ENCODE data around the gene IL17D.
"Not testable (repeated sequence)": the region's sequence is repeated elsewhere in the genome, so short reads cannot be mapped to it uniquely, and the experiment has no call there.

IL17D gene

GRCh38 chr13:20721058-20721453 is 17.6 kb downstream of the IL17D start:
- DNase-seq = no peak

GRCh38 chr13:20721454-20722357 is 18.2 kb downstream of the IL17D start:
- DNase-seq = peak; percentile 21

DNA sequence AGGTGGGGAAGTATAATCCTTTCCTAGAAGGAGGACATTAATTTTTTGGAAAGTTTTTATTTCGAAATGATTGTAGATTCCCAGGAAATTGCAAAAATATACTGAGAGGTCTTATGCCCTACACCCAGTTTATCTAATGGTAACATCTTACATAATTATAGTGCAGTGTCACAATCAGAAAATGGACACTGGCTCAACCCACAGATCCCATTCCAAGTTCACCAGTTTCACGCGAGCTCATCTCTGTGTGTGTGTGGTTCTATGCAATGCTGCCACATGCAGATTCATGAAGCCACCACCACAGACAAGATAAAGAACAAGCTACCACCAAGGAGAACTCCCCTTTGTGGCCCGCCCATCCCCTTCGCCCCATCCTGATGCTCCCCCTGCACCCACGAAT is 24.4 kb downstream of the IL17D start:
- DNase-seq = no peak

- no peak for DNase-seq
These were observed 25.2 kb downstream of the IL17D start for GRCh38 chr13:20728579-20729311.

DNA sequence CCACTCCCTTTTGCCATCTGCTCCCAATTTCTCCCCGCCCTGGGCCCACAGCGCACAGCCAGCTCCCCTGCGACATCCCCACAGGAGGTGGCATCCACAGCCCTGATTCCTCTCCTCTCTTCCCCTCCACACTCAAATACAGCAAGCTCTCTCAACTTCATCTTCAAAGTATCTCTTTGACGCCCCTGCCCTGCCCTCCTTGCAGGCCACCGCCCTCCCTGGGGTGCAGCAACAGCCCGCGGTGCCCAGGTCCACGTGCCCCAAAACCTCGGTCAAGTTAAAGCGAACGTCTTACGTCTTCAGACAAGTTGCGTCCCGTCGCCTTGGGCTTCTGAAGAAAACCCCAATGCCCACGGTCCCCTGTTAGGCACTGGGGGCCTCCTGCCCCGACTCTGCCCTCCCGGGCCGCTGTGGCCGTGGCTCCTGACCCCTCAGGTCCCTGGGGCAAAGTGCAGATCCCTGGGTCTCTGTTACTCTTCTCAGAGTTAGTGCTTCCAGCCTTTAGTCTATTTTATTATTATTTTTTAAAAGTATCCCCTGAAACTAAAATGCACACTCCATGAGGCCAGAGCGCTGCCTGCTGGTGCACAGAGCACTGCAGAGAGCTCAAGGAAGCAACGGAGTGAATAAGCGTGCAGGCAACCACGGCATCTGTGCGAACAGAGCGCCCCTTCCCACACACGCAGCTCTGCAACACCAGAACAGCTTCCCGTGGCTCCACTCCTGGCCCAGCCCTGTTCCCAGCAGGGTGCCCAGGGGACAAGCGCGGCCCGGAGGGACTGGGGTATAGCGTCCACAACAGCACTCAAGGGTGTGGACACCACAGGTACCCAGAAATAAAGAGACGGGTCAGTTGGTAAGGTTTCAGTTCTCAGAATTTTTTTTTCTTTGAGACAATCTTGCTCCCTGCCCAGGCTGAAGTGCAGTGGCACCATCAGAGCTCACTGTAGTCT is 26.4 kb downstream of the IL17D start:
- DNase-seq = no peak

DNA sequence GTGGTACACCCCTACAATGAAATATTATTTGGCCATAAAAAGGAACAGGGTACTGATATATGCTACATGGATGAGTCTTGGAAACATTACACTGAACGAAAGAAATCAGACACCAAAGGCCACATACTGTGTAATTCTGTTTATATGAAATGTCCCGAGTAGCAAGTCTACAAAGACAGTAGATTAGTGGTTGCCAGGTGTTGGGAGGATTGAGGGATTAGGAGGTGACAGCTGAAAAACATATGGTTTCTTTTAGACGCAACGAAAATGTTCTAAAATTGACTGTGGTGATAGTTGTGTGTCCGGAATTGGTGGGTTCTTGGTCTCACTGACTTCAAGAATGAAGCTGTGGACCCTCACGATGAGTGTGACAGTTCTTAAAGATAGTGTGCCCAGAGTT is 35.1 kb downstream of the IL17D start:
- no peak for DNase-seq

DNA sequence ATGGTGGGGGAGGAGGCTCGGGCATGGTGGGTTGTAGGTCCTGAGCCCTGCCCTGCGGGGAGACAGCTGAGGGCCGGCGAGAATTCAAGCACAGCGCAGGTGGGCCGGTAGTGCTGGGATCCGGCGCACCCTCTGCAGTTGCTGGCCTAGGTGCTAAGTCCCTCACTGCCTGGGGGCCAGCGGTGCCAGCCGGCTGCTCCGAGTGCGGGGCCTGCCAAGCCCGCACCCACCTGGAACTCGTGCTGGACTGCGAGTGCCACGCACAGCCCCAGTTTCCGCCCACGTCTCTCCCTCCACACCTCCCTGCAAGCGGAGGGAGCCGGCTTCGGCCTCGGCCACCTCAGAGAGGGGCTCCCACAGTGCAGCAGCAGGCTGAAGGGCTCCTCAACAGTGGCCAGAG is 36.5 kb downstream of the IL17D start:
- no peak for DNase-seq

- not testable (repeated sequence) for DNase-seq
These were observed 40.4 kb downstream of the IL17D start for GRCh38 chr13:20743830-20744404.

DNA sequence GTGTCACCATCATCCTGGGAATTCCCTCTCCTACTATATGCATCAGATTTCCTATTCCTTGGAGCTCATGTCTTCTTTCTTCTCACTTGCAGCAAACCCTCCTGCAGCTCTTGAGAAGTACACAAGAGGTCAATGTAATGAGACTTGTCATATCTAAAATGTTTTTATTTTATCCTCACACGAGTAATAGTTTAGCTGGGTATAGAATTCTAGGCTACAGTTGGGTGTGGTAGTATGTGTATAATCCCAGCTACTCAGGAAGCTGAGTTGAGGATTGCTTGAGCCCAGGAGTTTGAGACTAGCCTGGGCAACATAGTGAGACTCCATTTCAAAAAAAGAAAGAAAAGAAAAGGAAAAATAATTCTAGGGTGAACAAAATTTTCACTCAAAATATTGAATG is 45.9 kb downstream of the IL17D start:
- no peak for DNase-seq

- DNase-seq = no peak
These were observed 50.5 kb downstream of the IL17D start for GRCh38 chr13:20754009-20754408.

GRCh38 chr13:20760872-20761271 is 57.4 kb downstream of the IL17D start:
- DNase-seq = no peak

- DNase-seq = no peak
These were observed 63.9 kb downstream of the IL17D start for GRCh38 chr13:20767309-20767943.

- no peak for DNase-seq
These were observed 65.6 kb downstream of the IL17D start for GRCh38 chr13:20769091-20769490.

DNA sequence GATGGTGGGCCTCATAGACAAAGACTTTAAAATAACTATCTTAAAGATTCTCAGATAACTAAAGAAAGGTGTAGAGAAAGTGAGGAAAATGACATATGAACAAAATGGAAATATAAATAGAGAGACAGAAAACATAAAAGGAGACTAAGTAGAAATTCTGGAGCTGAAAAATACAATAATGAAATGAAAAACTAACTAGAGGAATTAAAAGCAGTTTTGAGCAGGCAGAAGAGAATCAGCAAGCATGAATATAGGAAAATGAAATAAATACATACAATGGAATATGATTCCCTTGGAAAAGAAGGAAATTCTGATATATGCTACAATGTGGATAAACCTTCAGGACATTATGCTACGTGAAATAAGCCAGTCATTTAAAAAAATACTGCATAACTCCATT is 66.3 kb downstream of the IL17D start:
- no peak for DNase-seq
